Panc1 (cell line): ENCODE data around the gene MMP17. TPM values are rescaled to one million over a fixed set of nuclear protein-coding genes. Genes with fewer than 3 reads are reported as not detected.
"Not testable (repeated sequence)": the region's sequence is repeated elsewhere in the genome, so short reads cannot be mapped to it uniquely, and the experiment has no call there.

Experiments
- ATAC-seq: fragments of 200-7000 bp; cut with Tn5 transposase; 2 replicates; pipeline ENCODE4 v1.9.1; 2020; ENCODE audit warnings: mild to moderate bottlenecking, moderate library complexity
- BruUV-seq: library from RNA; stranded (reverse); fragments of 400-500 nt; replicated peaks from 2 replicates; lab custom pipeline; 2021; lab: Mats Ljungman, UMichigan
- CTCF ChIA-PET: fragments of 300-600 bp; sonication (Branson Sonifier 250); formaldehyde crosslinking; loops from one replicate; lab custom pipeline; 2022; ENCODE audit warnings: antibody characterized with exemption; lab: Charles Lee
- POLR2A ChIA-PET: fragments of 300-600 bp; sonication (Branson Sonifier 250); formaldehyde crosslinking; loops from one replicate; lab custom pipeline; 2022; ENCODE audit warnings: antibody characterized with exemption; lab: Charles Lee
- DNase-seq: peaks from one replicate; pipeline ENCODE4 v3.0.0-alpha.2; 2010; ENCODE audit warnings: low read depth, low spot score
- H3K27ac ChIP-seq: 2 replicates; pipeline ENCODE4 v1.5.1; 2011; ENCODE audit warnings: mild to moderate bottlenecking, low read length, inconsistent platforms
- H3K27me3 ChIP-seq: fragments of 200-500 bp; sonication (Bioruptor generic); 2 replicates; pipeline ENCODE4 v1.6.0; 2014; ENCODE audit warnings: low read length, inconsistent platforms; ENCODE audit not compliant: control insufficient read depth, insufficient read depth
- H3K36me3 ChIP-seq: fragments of 200-500 bp; sonication (Bioruptor generic); 2 replicates; pipeline ENCODE4 v1.5.1; 2014; ENCODE audit warnings: inconsistent platforms, mild to moderate bottlenecking, low read length, moderate library complexity; ENCODE audit not compliant: control insufficient read depth, insufficient read depth
- H3K4me1 ChIP-seq: 2 replicates; pipeline ENCODE4 v1.5.1; 2011; ENCODE audit warnings: inconsistent platforms, mild to moderate bottlenecking, low read length, moderate library complexity; ENCODE audit not compliant: control insufficient read depth, insufficient read depth
- H3K4me3 ChIP-seq, 2 experiments: 2 replicates each; pipeline ENCODE4 v1.5.1; 2011 to 2012; ENCODE audit warnings: low read depth in 2 of 2, low read length in 2 of 2, mild to moderate bottlenecking in 2 of 2, inconsistent platforms in 1 of 2, moderate library complexity in 1 of 2
- H3K9me3 ChIP-seq: fragments of 200-500 bp; sonication (Bioruptor generic); 2 replicates; pipeline ENCODE4 v1.5.1; 2014; ENCODE audit warnings: low read depth, mild to moderate bottlenecking, inconsistent platforms, low read length, moderate library complexity; ENCODE audit not compliant: control insufficient read depth, insufficient read depth
- CTCF ChIP-seq: fragments of 450-650 bp; IDR thresholded peaks from 2 replicates; pipeline ENCODE4 v1.5.1; 2017; ENCODE audit warnings: mild to moderate bottlenecking
- POLR2AphosphoS5 ChIP-seq: IDR thresholded peaks from 2 replicates; pipeline ENCODE4 v1.6.1; 2012; ENCODE audit warnings: mild to moderate bottlenecking, low read depth, low read length, moderate library complexity
- REST ChIP-seq, 2 experiments: IDR thresholded peaks; 2 replicates each; pipeline ENCODE4 v1.6.1; 2011 to 2012; ENCODE audit warnings: low read depth in 2 of 2, control low read depth in 1 of 2, low read length in 1 of 2, mild to moderate bottlenecking in 1 of 2, moderate library complexity in 1 of 2; ENCODE audit not compliant: insufficient read depth in 1 of 2
- SIN3A ChIP-seq: IDR thresholded peaks from 2 replicates; pipeline ENCODE4 v1.6.1; 2012; ENCODE audit warnings: low read depth, mild to moderate bottlenecking, low read length, moderate library complexity, borderline replicate concordance; ENCODE audit not compliant: insufficient read depth
- TCF7L2 ChIP-seq: IDR thresholded peaks from 2 replicates; pipeline ENCODE4 v1.6.1; 2011; ENCODE audit warnings: mild to moderate bottlenecking, low read depth, low read length, inconsistent platforms
- in situ Hi-C: cut with HindIII; loops from 2 replicates; pipeline ENCODE4 v1.10.0; 2016; ENCODE audit warnings: low sequenced_read_pairs, low pct_unique_long_range_greater_than_20kb
- intact Hi-C: fragments of 100-400 bp; cut with micrococcal nuclease; formaldehyde crosslinking; loops from one replicate; pipeline ENCODE4 v1.10.0; 2022; ENCODE audit not compliant: unreplicated experiment
- total RNA-seq: library from RNA; stranded (reverse); gene quantifications from one replicate; pipeline ENCODE4 v1.2.1, GENCODE V29; 2021; ENCODE audit not compliant: unreplicated experiment

The MMP17 gene
- total RNA-seq, 1 experiment from 2014 or later, result 30.0 TPM

- no peak overlapping the region for H3K4me3 ChIP-seq
- H3K27ac ChIP-seq, result no peak overlapping the region; the same call in 1 of the 2 replicates
- BruUV-seq, result no TSS peak
- H3K36me3 ChIP-seq, result no peaks in the 10 kb centered on the region
- CTCF ChIA-PET, result no interaction called here
- no peaks in the 10 kb centered on the region for H3K27me3 ChIP-seq
- no peaks in the 10 kb centered on the region; the same call in 1 of the 2 replicates for H3K9me3 ChIP-seq
- intact Hi-C loops (no loop called here), in situ Hi-C loops (no loop called here)
- DNase-seq (no peak), ATAC-seq (no peak)
- POLR2A ChIA-PET, result interaction anchor here (0.6 kb wide), 1 partner anchor 14 kb away, joined by 8 read pairs; no protein-coding TSS in a partner anchor
- peaks cover 16% of the 10 kb centered on the region for H3K4me1 ChIP-seq
- no peak for TF ChIP-seq CTCF
- TF ChIP-seq POLR2AphosphoS5, result no peak
- TF ChIP-seq TCF7L2, result no peak
- no peak for TF ChIP-seq SIN3A
- no peak for TF ChIP-seq REST (IDR thresholded peaks at IDR 0.05; ENCODE audit: insufficient read depth in 1 of 2, low read depth in 2 of 2, low read length in 1 of 2)
These were observed 45.1 kb downstream of the MMP17 start for GRCh38 chr12:131873293-131873692.

GRCh38 chr12:131874972-131875371 is 46.8 kb downstream of the MMP17 start:
- H3K9me3 ChIP-seq, H3K36me3 ChIP-seq, H3K27ac ChIP-seq, BruUV-seq, in situ Hi-C loops, CTCF ChIA-PET, H3K4me3 ChIP-seq, H3K27me3 ChIP-seq, ATAC-seq, DNase-seq, intact Hi-C loops: not testable (repeated sequence)
- POLR2A ChIA-PET, result interaction anchor here (0.6 kb wide), 1 partner anchor 106 kb away, joined by 3 read pairs; no protein-coding TSS in a partner anchor
- peaks cover 14% of the 10 kb centered on the region for H3K4me1 ChIP-seq

GRCh38 chr12:131877216-131877615 is 49.0 kb downstream of the MMP17 start:
- H3K36me3 ChIP-seq, ATAC-seq, intact Hi-C loops, CTCF ChIA-PET, in situ Hi-C loops, H3K27me3 ChIP-seq, H3K4me1 ChIP-seq, DNase-seq, POLR2A ChIA-PET, H3K9me3 ChIP-seq, H3K4me3 ChIP-seq, BruUV-seq, H3K27ac ChIP-seq: not testable (repeated sequence)

GRCh38 chr12:131878436-131878835 is 50.2 kb downstream of the MMP17 start:
- H3K4me3 ChIP-seq, H3K9me3 ChIP-seq, DNase-seq, H3K36me3 ChIP-seq, BruUV-seq, ATAC-seq, H3K27me3 ChIP-seq, intact Hi-C loops, H3K4me1 ChIP-seq, in situ Hi-C loops, POLR2A ChIA-PET, CTCF ChIA-PET, H3K27ac ChIP-seq: not testable (repeated sequence)
